Smooth muscle cell (in vitro differentiated cells): ENCODE data around the gene ACADSB. TPM values are rescaled to one million over a fixed set of nuclear protein-coding genes. Genes with fewer than 3 reads are reported as not detected.

Source experiments
- DNase-seq: peaks from one replicate; lab custom pipeline; 2025; ENCODE audit not compliant: unreplicated experiment; lab: John Stamatoyannopoulos, UW
- H2AFZ ChIP-seq: fragments of 200-600 bp; sonication (generic); 2 replicates; pipeline ENCODE4 v1.6.0; 2016; ENCODE audit warnings: antibody characterized with exemption, low read depth, mild to moderate bottlenecking
- H3F3A ChIP-seq: fragments of 200-600 bp; sonication (generic); 2 replicates; pipeline ENCODE4 v1.6.0; 2017; ENCODE audit warnings: antibody characterized with exemption, low read depth
- H3K27ac ChIP-seq: fragments of 200-600 bp; sonication (generic); 2 replicates; pipeline ENCODE4 v1.5.1; 2016; ENCODE audit warnings: low read depth, mild to moderate bottlenecking
- H3K27me3 ChIP-seq: fragments of 200-600 bp; sonication (generic); 2 replicates; pipeline ENCODE4 v1.6.1; 2016; ENCODE audit warnings: low read depth, mild to moderate bottlenecking
- H3K36me3 ChIP-seq: fragments of 200-600 bp; sonication (generic); 2 replicates; pipeline ENCODE4 v1.5.1; 2016; ENCODE audit warnings: low read depth
- H3K4me1 ChIP-seq: fragments of 200-600 bp; sonication (generic); 2 replicates; pipeline ENCODE4 v1.5.1; 2016; ENCODE audit warnings: low read depth
- H3K4me2 ChIP-seq: fragments of 200-600 bp; sonication (generic); 2 replicates; pipeline ENCODE4 v1.6.0; 2016; ENCODE audit warnings: mild to moderate bottlenecking
- H3K4me3 ChIP-seq: fragments of 200-600 bp; sonication (generic); 2 replicates; pipeline ENCODE4 v1.5.1; 2016; ENCODE audit warnings: mild to moderate bottlenecking
- H3K79me2 ChIP-seq: fragments of 200-600 bp; sonication (generic); 2 replicates; pipeline ENCODE4 v1.6.0; 2016; ENCODE audit warnings: low read depth, mild to moderate bottlenecking
- H3K9ac ChIP-seq: fragments of 200-600 bp; sonication (generic); 2 replicates; pipeline ENCODE4 v1.6.0; 2016; ENCODE audit warnings: low read depth
- H3K9me3 ChIP-seq: fragments of 200-600 bp; sonication (generic); replicated peaks from 2 replicates; pipeline ENCODE4 v1.5.1; 2016; ENCODE audit warnings: low read depth
- H4K20me1 ChIP-seq: fragments of 200-600 bp; sonication (generic); 2 replicates; pipeline ENCODE4 v1.6.0; 2016; ENCODE audit warnings: low read depth
- WGBS: methylation state at CpG from one replicate; pipeline ENCODE4 v1.1.7; 2016; ENCODE audit warnings: low lambda C conversion rate; 5-methylcytosine and 5-hydroxymethylcytosine counted together
- polyA plus RNA-seq: library from polyadenylated mRNA; unstranded; fragments of >200 nt; fragmentation: Nextera tagmentation; extraction: Ambion mirVana; gene quantifications from 2 replicates; pipeline ENCODE4 v1.2.1, GENCODE V29; 2016
- total RNA-seq: library from RNA; depleted of rRNA; stranded (reverse); fragments of >200 nt; gene quantifications from 2 replicates; pipeline ENCODE4 v1.2.3, GENCODE V29; 2014
- TF ChIP-seq, protein P1 (sequence below): fragments of 200-600 bp; sonication (generic); IDR thresholded peaks from 2 replicates; pipeline ENCODE4 v1.5.1; 2017; ENCODE audit warnings: borderline replicate concordance, mild to moderate bottlenecking, antibody characterized with exemption; ENCODE audit not compliant: insufficient read depth, poor library complexity, severe bottlenecking

The ACADSB gene
- total and polyA plus RNA-seq, 2 experiments from 2014 or later: 2.9 to 3.2 TPM

DNA sequence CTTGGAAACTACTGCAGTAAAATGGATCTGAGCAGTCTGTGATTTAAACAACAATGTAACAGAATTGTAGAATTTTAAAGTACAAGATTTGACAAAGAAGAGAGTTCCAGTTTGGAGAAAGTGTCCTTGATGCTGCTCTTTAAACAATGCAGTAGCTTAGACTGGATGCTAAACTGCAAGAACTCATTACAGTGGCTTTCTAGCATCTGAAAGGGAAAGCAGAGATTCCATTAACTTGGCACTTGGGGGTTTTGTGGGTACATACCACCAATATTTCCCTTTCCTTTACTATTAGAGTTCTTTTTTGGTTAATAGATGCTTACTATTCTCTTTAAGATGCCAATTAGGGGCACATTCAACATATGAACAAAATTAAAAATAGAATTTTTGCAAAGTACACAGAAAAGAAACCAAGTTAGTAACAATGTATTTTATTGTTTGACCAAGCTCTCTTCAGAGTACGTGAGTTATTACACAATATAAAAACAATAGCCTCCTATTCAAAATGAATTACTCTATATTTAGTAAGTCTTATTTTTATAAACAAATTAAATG lies 16.7 kb upstream of the ACADSB start:
- H3F3A ChIP-seq: no peaks in the 10 kb centered on the region
- peaks cover 6% of the 10 kb centered on the region for H3K36me3 ChIP-seq
- TF ChIP-seq, protein P1, sequence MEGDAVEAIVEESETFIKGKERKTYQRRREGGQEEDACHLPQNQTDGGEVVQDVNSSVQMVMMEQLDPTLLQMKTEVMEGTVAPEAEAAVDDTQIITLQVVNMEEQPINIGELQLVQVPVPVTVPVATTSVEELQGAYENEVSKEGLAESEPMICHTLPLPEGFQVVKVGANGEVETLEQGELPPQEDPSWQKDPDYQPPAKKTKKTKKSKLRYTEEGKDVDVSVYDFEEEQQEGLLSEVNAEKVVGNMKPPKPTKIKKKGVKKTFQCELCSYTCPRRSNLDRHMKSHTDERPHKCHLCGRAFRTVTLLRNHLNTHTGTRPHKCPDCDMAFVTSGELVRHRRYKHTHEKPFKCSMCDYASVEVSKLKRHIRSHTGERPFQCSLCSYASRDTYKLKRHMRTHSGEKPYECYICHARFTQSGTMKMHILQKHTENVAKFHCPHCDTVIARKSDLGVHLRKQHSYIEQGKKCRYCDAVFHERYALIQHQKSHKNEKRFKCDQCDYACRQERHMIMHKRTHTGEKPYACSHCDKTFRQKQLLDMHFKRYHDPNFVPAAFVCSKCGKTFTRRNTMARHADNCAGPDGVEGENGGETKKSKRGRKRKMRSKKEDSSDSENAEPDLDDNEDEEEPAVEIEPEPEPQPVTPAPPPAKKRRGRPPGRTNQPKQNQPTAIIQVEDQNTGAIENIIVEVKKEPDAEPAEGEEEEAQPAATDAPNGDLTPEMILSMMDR: no peak
- no peak overlapping the region for H3K27ac ChIP-seq
- no peaks in the 10 kb centered on the region for H3K27me3 ChIP-seq
- H3K9me3 ChIP-seq: no peaks in the 10 kb centered on the region
- H2AFZ ChIP-seq: no peak overlapping the region
- WGBS: 98% methylated on average over 1 of the region's 1 CpG
- H3K4me2 ChIP-seq: no peak overlapping the region
- H4K20me1 ChIP-seq: peaks cover 10% of the 10 kb centered on the region
- no peak overlapping the region for H3K9ac ChIP-seq
- DNase-seq: no peak
- H3K79me2 ChIP-seq: no peaks in the 10 kb centered on the region
- H3K4me1 ChIP-seq: no peaks in the 10 kb centered on the region
- no peak overlapping the region for H3K4me3 ChIP-seq

DNA sequence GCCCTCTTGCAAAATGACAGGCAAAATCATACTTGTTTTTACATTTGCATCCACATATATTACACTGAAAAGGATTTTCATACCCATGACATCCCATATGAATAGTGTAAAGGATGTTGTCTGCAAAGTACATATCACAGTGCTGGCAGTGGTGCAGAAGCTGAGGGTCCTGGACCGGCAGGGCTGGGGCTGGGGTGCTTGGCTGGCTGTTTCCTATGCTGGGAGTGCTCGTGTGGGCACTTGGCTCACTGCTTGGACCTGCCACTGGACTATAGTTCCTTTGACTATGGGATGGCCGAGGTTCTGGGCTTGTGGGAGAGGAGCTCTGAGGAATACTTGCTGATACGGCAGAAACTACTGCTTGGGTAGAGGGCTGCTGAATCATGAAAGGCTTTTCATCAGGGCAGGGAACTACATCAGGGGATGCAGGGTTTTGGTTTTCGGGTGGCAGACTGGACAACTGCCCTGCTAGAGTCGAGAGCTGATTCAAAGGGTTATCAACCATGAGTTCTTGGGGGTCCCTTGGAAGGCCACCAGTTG lies 14.9 kb upstream of the ACADSB start:
- Histone ChIP-seq H3K36me3 (peaks cover 6% of the 10 kb centered on the region), H3K27ac (no peak overlapping the region), H3K4me2 (no peak overlapping the region), H2AFZ (no peak overlapping the region), H4K20me1 (peaks cover 26% of the 10 kb centered on the region), H3K4me3 (no peak overlapping the region), H3K9me3 (no peaks in the 10 kb centered on the region), H3K27me3 (no peaks in the 10 kb centered on the region), H3K4me1 (no peaks in the 10 kb centered on the region), H3K9ac (no peak overlapping the region), H3K79me2 (peaks cover 8% of the 10 kb centered on the region), H3F3A (no peaks in the 10 kb centered on the region)
- DNase-seq: no peak
- 98% methylated on average over 6 of the region's 6 CpGs for WGBS
- TF ChIP-seq, protein P1: no peak

DNA sequence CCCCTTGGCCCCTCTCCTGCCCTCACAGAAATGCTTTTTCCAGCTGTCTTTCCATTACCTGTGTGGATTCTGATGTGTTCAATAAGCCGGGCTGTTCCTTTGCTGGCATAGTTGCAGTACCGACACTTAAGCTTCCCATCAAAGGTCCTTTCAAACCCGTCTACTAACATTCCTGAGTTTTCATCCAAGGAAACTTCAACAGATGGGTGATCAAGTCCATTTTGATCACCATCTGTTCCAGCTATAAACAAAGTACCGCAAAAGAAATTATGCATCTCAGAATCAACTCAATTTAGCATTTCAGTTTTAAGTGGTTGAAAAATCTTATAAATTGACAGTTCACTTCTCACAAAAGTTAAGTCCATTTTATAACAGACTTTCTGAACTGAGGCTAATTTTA lies 12.9 kb upstream of the ACADSB start:
- Histone ChIP-seq H3K9me3 (no peaks in the 10 kb centered on the region), H2AFZ (no peak overlapping the region), H3K27me3 (no peaks in the 10 kb centered on the region), H3K4me2 (no peak overlapping the region), H3K4me1 (no peaks in the 10 kb centered on the region), H4K20me1 (peaks cover 47% of the 10 kb centered on the region), H3K4me3 (no peak overlapping the region), H3K36me3 (peaks cover 6% of the 10 kb centered on the region), H3F3A (no peaks in the 10 kb centered on the region), H3K27ac (no peak overlapping the region), H3K9ac (no peak overlapping the region), H3K79me2 (peaks cover 17% of the 10 kb centered on the region)
- WGBS: 96% methylated on average over 4 of the region's 4 CpGs
- DNase-seq: no peak
- TF ChIP-seq, protein P1: no peak

DNA sequence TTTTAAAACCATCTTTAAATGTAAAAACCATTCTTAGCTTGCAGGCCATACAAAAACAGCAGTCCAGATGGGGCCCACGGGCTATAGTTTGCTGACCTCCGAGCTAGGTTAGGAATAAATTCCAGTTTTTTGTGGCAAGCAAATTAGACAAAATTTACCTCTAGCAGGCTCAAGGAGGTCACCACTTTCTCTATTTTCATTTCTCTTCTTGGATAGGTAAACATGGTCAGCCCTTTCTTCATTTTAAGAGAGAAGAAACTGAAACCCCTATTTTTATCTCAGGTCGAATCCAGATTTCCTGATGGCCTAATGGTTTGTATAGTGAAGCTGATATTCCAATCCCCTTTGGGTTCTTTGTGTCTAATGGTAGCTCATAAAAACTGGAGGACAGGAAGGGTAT lies 10.9 kb upstream of the ACADSB start:
- TF ChIP-seq, protein P1: no peak
- H3K9ac ChIP-seq: no peak overlapping the region
- no peak overlapping the region for H2AFZ ChIP-seq
- H3K27me3 ChIP-seq: no peaks in the 10 kb centered on the region
- no peaks in the 10 kb centered on the region for H3K9me3 ChIP-seq
- H3K27ac ChIP-seq: no peak overlapping the region
- 84% methylated on average over 3 of the region's 3 CpGs for WGBS
- peaks cover 6% of the 10 kb centered on the region for H3K36me3 ChIP-seq
- H3K4me1 ChIP-seq: no peaks in the 10 kb centered on the region
- H3K4me3 ChIP-seq: no peak overlapping the region
- no peaks in the 10 kb centered on the region for H3F3A ChIP-seq
- no peak overlapping the region for H3K4me2 ChIP-seq
- no peak for DNase-seq
- peaks cover 26% of the 10 kb centered on the region for H3K79me2 ChIP-seq
- H4K20me1 ChIP-seq: peaks cover 63% of the 10 kb centered on the region
